ENCODE measurements around the gene CLCN7.
"Not testable (repeated sequence)": the region's sequence is repeated elsewhere in the genome, so short reads cannot be mapped to it uniquely, and the experiment has no call there.

Gene CLCN7

GRCh38 chr16:1488054-1488601 is 13.3 kb upstream of the CLCN7 start:
- TF ChIP-seq CTCF (IDR thresholded peaks at IDR 0.05; ENCODE audit: extremely low read depth, insufficient read depth, missing control alignments), result no peak
- in situ Hi-C loops (cut with MboI; ENCODE audit: low pct_unique_long_range_greater_than_20kb, low sequenced_read_pairs, unreplicated experiment), result no loop called here
- DNase-seq (ENCODE audit: low spot score), result no peak

GRCh38 chr16:1487395-1488053 is 12.7 kb upstream of the CLCN7 start:
- in situ Hi-C loops (cut with MboI; ENCODE audit: low pct_unique_long_range_greater_than_20kb, low sequenced_read_pairs, unreplicated experiment), result no loop called here
- TF ChIP-seq CTCF (IDR thresholded peaks at IDR 0.05; ENCODE audit: extremely low read depth, insufficient read depth, missing control alignments), result no peak
- no peak for DNase-seq (ENCODE audit: low spot score)

- no peak for TF ChIP-seq CTCF (IDR thresholded peaks at IDR 0.05; ENCODE audit: extremely low read depth, insufficient read depth, missing control alignments)
- DNase-seq (ENCODE audit: low spot score), result no peak
Measured at GRCh38 chr16:1486551-1487390, 11.9 kb upstream of the CLCN7 start.

GRCh38 chr16:1485847-1486496 is 11.1 kb upstream of the CLCN7 start:
- in situ Hi-C loops (cut with MboI; ENCODE audit: low pct_unique_long_range_greater_than_20kb, low sequenced_read_pairs, unreplicated experiment), result no loop called here
- no peak for TF ChIP-seq CTCF (IDR thresholded peaks at IDR 0.05; ENCODE audit: extremely low read depth, insufficient read depth, missing control alignments)
- no peak for DNase-seq (ENCODE audit: low spot score)

More at GRCh38 chr16:1486551-1487390, 11.9 kb upstream of the CLCN7 start:
- in situ Hi-C loops (cut with MboI; ENCODE audit: low pct_unique_long_range_greater_than_20kb, low sequenced_read_pairs, unreplicated experiment), result no loop called here

- no peak for TF ChIP-seq CTCF (IDR thresholded peaks at IDR 0.05; ENCODE audit: extremely low read depth, insufficient read depth, missing control alignments)
- in situ Hi-C loops (cut with MboI; ENCODE audit: low pct_unique_long_range_greater_than_20kb, low sequenced_read_pairs, unreplicated experiment), result no loop called here
- DNase-seq (ENCODE audit: low spot score), result no peak
Measured at GRCh38 chr16:1481906-1482835, 7.3 kb upstream of the CLCN7 start.

- in situ Hi-C loops (cut with MboI; ENCODE audit: low pct_unique_long_range_greater_than_20kb, low sequenced_read_pairs, unreplicated experiment); DNase-seq (ENCODE audit: low spot score): not testable (repeated sequence)
Measured at GRCh38 chr16:1478937-1479336, 4.1 kb upstream of the CLCN7 start.
